HG03521 (cell line): Measurements from ENCODE around the gene ANKRD13A.
"Not testable (repeated sequence)": the region's sequence is repeated elsewhere in the genome, so short reads cannot be mapped to it uniquely, and the experiment has no call there.

ENCODE experiments used
- ATAC-seq: cut with Tn5 transposase; IDR thresholded peaks from one replicate; pipeline ENCODE4 v1.9.1; 2021; ENCODE audit warnings: mild to moderate bottlenecking, moderate library complexity; ENCODE audit not compliant: unreplicated experiment

Gene ANKRD13A

DNA sequence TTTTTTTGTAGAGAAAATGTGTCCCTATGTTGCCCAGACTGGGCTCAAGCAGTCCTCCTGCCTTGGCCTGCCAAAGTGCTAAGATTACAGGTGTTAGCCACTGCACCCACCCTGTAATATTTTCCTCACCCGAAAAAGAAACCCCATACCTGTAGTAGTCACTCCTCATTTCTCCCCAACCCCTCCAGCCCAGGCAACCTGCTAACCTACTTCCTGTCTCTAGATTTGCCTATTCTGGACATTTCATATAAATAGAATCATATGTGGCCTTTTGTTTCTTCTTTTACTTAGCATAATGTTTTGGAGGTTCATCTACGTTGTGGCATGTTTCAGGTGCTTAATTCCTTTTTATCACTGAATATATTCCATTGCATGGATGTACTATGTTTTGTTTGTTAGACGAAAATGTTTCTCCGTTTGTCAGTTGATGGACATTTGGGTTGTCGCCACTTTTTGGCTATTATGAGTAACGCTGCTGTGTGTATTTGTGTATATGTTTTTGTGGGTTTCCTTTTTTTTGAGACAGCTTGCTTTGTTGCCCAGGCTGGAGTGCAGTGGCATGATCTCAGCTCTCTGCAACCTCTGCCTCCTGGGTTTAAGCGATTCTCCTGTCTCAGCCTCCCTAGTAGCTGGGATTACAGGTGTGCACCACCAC, 6.2 kb downstream of the ANKRD13A start:
- ATAC-seq, result no peak

DNA sequence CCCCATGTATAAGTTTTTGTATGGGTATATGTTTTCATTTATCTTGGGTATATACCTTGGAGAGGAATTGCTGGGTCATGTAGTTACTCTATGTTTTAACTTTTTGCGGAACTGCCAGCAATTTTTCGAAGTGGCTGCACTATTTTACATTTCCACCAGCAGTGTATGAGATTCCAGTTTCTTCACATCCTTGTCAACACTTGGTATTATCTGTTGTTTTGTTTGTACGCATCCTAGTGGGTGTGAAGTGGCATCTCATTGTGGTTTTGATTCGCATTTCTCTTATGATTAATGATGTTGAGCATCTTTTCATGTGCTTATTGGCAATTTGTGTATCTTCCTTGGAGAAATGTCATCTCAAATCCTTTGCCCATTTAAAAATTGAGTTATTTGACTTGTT, 6.9 kb downstream of the ANKRD13A start:
- ATAC-seq, result no peak

DNA sequence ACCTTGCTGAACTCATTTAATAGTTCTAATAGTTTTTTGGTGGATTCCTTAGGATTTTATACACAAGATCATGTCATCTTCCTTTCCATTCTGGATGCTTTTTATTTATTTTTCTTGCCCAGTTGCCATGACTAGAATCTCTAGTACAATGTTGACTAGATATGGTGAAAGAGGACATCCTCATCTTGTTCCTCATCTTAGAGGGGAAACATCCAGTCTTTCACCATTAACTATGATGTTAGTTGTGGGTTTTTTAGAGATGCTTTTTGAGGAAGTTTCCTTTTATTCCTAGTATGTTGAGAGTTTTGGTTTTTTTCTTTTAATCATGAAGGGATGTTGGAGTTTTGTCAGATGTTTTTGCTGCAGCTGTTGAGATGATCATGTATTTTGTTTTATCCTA, 8.7 kb downstream of the ANKRD13A start:
- no peak for ATAC-seq

DNA sequence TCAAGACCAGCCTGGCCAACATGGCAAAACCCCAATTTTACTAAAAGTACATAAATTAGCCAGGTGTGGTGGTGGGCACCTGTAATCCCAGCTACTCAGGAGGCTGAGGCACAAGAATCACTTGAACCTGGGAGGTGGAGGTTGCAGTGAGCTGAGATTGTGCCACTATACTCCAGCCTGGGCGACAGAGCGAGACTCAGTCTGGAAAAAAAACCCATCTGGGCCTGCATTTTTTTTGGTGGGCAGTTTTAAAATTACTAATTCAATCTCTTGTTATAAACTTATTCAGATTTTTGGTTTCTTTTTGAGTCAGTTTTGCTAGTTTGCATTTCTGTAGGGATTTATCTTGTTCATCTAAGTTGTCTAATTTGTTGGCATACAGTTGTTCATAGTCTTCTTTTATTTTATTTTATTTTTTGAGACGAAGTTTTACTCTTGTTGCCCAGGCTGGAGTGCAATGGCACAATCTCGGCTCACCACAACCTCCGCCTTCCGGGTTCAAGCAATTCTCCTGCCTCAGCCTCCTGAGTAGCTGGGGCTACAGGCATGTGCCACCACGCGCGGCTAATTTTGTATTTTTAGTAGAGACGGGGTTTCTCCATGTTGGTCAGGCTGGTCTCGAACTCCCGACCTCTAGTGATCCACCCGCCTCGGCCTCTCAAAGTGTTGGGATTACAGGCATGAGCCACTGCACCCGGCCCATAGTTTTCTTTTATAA, 9.6 kb downstream of the ANKRD13A start:
- not testable (repeated sequence) for ATAC-seq

DNA sequence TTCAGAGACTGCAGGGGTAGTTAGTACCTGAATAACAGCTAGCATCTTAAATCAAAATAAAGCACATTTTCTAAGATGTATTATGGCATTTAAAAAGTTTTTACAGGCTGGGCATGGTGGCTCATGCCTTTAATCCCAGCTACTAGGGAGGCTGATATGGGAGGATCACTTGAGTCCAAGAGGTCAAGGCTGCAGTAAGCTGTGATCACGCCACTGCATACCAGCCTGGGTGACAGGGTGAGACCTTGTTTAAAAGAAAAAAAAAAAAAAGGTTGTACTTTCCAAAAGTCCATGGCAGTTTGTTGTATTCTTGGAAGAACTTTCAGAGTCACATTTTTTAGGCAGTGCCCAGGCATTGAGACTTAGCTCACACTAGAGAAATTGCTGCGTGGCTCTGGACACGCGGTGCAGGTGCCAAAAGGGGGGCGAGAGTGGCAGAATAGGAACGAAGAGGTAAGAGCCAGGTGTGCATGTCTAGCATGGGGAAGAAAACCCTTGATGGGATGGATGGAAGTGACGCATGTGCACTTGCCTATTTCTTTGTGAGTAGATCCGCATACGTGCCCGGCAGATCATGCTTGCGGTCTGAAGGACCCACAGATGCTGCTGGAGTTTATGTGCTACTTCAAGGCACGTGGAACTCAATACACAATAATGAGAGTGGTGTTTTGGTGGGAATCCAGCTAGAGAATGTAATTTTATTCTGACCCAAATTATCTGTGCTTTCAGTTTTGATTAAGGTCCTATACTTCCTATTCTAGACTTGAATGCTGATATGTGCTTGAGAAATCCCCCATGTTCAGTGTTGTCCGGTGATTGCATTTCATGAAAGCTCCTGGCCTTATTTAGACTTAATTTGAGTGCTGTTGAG, 11.9 kb downstream of the ANKRD13A start:
- ATAC-seq, result no peak

DNA sequence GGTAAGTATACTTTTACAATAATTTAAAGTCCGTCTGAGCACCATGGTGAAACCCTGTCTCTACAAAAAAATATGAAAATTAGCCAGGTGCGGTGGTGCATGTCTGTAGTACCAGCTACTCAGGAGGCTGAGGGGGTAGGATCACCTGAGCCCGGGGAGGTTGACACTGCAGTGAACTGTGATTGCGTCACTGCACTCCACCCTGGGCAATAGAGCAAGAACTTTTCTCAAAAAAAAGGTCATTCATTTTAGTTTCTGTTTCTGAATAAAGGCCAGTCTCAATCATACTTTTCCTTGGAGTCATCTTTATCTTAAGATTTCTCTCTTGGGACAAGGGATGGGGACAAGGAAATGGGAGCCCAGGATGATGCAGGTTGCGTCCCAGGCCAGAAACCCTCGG, 12.9 kb downstream of the ANKRD13A start:
- peak; percentile 57 for ATAC-seq

DNA sequence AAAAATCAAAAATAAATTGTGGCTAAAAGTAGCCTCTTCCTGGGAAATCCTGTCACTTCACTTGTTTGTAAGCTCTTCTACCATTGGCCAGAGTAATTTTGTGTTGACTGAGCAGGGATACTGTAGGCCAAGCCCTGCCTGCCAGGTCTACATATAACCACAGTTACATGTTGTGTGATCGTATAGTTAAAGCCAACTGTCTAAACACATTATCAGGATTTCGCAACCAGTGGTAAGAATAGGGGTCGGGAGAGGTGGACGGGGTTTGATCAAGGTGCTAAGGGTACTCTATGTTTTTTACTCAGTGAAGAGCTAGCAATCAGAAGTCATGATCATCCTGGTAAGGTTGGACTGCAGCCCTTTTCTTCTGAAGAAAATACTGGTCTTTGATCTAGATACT, 13.4 kb downstream of the ANKRD13A start:
- ATAC-seq, result no peak

DNA sequence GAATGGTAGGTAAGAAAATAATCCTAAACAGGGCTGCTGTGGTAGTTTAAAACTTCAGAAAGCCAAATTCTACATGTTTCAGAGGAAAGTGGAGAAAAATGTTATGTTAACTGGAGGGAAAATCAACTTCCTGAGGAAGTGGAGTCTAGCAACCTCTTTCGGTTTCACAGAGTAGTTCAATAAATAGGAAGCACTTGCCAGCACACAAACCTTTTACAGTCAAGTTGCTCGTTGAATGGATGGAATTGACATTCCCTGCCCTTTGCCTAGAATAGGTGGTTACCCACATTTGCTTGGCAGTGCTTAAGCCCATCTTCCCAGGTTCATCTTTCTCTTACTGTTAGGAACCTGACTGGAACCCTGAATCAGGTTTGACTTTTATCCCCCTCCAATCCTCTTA, 15.9 kb downstream of the ANKRD13A start:
- no peak for ATAC-seq

DNA sequence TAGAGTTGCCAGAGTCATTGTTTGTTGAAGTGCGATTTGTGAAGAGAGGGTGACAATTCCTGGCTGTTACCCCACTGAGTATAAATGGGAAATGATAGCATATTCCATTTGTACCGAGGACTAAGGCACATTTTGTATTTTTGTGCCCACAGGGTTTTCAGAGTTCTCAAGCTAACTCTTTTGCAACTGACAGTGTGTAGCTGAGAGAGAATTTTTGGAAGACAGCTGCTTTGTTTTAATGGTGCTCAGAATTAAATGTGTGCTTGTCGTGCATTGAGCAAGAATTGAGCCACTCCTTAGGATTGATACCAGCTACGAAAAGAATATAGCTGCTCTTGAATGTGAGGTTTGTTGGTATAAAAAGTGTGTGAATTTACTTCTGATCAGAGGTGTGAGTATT, 21.7 kb downstream of the ANKRD13A start:
- no peak for ATAC-seq

DNA sequence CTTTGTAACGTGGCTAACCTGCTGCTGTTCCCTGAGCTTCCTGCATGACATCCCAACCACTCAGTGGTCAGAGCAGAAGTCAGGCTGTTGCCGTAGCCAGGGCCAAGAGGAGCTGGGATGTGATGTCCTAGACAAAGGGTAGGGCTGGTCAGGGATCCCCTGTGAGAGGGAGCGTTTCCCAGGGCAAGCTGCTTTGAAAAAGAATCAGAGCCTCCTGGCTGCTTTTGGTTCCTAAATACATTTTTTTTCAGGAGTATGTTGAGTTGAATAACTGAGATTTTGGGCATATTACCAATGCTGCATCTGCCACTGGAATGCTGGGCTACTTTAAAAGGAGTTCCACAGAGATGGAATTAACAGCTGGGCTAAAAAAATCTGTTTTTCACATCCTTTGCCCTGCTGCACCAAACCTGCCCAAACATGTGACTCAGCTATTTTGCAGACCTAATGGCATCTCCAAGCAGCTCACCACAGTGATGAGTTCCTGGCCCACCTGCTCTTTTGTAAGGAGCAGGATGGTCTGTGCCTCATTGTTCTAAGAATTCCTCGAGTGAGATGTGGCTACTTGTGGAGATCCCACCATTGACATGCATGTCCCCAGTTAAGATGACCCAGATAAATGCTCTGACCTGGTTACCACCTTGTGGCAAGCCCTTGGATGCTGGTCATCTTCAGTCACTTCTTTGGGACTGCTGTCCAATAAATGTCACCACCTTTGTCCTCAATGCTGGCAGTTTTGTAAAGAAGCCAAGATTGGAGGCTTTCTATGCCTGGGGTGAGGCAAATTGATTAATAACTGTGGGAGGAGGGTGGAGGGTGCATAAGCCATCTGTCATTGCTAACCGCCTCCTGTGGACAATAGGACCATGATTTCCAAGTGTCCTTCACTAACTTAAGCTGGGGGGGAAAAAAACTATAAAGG, 24.1 kb downstream of the ANKRD13A start:
- ATAC-seq, result no peak

DNA sequence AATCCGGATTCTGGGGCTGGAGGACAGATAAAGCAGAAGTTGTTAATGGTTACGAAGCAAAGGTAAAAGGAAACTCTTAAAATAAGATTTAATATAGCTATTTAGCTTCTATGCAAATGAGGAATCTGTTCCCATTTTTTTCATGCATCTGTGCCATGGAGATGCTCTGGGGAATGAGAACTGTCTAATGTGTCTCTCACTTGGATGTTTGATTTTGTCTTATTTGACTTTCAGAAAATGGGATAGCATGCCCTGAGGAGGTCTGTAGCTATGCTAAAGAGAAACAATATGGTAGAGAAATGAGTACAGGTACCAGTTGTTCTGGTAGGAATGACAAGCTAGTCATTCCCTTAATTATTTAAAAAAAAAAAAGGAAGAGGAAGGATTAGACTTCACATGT, 24.8 kb downstream of the ANKRD13A start:
- ATAC-seq, result no peak

DNA sequence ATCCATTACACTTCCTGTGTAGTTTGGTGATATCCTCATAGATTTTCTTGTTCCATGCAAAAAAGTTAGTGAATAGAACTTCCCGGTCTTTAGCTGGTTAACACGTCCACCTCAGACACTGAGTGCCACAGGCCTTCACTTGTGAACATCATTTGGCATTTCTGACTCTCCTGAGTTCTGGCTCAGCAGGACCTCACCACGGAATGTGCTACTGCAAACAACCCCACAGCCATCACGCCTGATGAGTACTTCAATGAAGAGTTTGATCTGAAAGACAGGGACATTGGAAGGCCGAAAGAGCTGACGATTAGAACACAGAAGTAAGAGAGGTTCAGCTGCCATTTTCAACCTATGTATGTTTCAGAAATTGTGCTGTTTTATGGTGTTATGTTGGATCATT, 29.1 kb downstream of the ANKRD13A start:
- ATAC-seq, result no peak

DNA sequence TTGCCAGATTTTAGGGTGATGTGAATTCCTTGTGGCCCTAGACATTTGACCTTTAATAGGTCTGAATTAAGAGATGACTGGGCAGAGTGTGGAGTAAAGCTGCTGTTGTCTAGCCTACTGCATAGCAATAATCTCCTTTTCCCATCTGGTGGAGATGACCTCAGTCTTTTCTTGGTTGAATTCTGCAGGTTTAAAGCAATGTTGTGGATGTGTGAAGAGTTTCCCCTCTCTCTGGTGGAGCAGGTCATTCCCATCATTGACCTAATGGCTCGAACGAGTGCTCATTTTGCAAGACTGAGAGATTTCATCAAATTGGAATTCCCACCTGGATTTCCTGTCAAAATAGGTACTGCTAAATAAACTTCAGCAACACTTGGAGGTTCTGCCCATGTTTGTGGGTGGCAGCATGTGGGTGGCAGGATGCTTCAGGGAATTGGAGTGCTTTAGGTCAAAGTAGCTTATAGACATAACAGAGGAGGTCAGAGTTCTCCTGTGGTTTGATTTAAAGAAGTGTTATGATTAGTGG, 30.1 kb downstream of the ANKRD13A start:
- no peak for ATAC-seq

DNA sequence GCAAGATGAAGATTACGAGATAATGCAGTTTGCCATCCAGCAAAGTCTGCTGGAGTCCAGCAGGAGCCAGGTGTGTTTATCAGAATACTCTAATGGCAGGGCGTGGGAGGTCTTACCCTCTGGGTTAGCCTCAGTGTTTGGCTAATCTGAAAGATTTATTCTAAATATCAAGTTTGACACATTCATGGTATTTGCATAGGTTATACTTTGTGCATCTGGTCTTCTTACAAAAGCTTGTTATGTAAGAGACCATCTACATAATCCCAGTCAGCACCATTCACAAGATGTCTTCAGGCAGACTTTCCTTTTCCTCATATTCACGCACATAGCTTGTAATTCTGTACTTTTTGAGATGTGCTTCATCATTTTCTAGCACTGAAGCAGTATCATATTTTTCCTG, 34.7 kb downstream of the ANKRD13A start:
- ATAC-seq, result no peak

DNA sequence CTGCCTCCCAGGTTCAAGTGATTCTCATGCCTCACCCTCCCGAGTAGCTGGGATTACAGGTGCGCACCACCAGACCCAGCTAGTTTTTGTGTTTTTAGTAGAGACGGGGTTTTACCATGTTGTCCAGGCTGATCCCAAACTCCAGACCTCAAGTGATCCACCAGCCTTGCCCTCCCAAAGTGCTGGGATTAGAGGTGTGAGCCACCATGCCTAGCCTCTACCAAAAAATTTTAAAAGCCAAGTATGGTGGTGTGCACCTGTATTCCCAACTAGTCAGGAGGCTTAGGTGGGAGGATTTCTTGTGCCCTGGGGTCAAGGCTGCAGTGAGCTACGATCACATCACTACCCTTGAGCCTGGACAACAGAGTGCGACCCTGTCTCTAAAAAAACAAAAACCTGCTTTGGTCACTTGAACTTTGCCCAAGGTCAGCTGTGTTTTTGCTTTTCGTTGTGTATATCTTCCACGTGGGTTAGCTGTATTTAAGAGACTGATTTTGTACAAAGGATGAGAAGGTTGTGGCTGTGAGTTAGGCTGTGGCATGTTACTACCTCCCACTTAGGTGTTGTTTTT, 36.4 kb downstream of the ANKRD13A start:
- no peak for ATAC-seq

DNA sequence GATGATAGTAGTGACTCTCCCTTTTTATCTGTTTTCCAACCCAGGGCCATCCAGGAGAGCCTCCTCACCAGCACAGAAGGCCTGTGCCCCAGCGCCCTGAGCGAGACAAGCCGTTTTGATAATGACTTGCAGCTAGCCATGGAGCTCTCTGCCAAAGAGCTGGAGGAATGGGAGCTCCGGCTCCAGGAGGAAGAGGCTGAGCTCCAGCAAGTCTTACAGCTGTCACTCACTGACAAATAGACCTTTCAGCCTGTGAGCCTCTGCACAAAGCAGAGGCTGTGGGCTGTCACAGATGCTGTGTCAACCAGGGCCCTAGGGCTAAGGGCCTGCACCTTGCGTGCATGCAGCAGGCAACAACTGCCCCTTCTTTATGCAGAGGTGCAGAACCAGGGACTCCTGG, 38.1 kb downstream of the ANKRD13A start:
- ATAC-seq, result no peak

DNA sequence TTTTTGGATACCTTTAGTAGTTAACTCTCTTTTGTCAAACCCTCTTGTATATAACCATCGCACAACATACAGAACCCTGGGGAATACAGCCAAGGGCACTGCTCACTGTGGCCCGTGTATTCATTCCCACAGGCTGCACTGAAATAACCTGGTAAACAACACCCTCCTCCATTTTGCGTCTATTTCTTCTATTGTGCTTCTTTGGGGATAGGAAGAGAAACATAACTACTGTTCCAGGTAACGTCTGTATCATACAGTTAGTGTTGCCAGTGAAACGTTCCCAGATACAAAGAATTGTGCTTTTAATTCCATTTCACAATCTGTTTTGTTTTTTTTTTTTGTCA, 39.5 kb downstream of the ANKRD13A start:
- ATAC-seq, result no peak

DNA sequence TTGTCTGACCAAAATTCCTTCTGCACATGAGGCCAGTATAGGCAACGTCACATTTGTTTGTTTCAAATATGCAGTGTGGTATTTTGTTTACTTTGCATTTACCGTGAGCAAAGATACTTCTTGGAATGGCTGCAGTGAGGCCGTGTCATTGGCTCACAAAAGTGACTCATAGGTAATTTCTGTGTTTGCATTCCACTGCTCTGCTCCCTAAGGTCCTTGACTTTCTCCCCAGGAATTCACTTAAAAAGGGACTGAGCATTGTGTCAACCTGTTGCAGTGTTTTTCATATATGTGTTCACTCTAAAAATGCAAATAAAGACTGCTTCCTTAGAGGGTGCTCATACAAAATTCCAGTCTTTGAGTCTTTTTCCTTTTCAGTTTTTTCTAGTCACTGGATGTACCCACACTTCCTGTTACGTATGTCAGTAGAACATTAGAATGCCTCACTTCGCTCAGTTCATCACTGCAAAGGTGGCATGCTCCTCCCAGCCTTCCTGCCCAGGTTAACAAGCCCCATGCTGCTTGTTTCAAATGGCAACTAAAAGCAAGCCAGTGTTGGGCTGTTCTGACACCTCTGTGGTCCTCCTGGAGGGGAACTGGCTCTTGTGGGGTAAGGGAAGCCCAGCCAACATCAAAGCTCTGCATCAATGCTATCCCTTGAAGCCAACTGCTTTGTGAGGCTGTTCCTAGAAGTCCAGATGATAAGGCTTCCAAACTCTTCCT, 40.0 kb downstream of the ANKRD13A start:
- ATAC-seq, result no peak

DNA sequence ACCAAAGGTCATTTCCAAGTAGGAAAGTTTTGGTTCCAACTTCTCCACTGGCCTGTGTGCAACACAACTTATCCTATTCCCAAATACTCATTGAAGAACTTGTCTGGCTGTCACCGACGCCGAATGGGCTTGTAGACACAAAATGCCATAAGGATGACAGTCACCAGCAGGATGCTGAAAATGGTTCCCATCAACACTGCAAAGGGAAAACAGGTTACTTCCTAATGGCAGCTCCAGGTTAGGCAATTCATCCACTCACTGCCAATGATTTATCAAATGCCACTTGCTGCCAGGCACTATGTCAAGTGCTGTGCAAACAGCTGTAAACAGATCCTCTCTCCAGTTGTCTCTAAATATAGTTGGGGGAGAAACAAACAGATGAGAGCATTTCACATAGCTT, 43.0 kb downstream of the ANKRD13A start:
- no peak for ATAC-seq
